ENCODE measurements around the gene SASH1.

DNA sequence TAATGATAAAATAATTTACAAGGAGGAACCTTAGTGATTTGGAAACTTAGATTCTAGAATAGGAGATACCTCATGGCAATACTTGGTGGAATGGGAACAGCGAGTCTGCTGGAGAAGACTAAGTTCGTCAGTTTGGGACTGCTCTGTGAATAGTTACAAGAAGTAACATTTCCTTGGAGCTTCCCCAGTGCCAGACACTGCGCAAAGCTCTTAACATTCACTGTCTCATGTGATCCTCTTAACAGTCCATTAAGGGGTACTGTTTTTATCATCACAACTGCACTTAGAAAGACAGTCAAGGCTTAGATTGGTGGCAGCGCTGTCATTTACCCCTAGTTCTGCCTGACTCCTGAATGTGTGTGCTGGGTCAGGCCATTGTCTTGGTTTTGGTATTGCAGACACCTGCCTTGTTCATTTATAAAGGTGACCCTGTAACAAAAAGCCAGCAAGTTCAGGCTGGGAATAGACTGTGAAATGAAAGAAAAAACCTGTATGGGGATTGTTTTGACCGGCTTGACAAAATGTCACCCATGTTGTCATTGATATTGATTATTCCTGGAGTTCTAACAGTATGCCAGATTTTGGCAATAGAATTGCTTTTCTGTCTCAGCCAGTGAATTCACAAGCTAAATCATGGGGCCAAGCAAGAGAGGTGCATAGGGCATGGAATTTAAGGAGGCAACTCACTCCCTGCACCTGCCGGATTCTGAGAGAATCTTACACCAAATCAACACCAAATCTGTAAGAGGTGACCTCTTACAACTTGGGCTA lies 118.4 kb downstream of the SASH1 start:
- TF ChIP-seq YY1 (IDR thresholded peaks at IDR 0.05; ENCODE audit: insufficient read depth, insufficient read length): no peak
- TF ChIP-seq SUZ12 (IDR thresholded peaks at IDR 0.05; ENCODE audit: extremely low read depth, insufficient read depth, insufficient read length): no peak
